ENCODE data around the gene L1TD1.
"Not testable (repeated sequence)": the region's sequence is repeated elsewhere in the genome, so short reads cannot be mapped to it uniquely, and the experiment has no call there.

The L1TD1 gene, protein sequence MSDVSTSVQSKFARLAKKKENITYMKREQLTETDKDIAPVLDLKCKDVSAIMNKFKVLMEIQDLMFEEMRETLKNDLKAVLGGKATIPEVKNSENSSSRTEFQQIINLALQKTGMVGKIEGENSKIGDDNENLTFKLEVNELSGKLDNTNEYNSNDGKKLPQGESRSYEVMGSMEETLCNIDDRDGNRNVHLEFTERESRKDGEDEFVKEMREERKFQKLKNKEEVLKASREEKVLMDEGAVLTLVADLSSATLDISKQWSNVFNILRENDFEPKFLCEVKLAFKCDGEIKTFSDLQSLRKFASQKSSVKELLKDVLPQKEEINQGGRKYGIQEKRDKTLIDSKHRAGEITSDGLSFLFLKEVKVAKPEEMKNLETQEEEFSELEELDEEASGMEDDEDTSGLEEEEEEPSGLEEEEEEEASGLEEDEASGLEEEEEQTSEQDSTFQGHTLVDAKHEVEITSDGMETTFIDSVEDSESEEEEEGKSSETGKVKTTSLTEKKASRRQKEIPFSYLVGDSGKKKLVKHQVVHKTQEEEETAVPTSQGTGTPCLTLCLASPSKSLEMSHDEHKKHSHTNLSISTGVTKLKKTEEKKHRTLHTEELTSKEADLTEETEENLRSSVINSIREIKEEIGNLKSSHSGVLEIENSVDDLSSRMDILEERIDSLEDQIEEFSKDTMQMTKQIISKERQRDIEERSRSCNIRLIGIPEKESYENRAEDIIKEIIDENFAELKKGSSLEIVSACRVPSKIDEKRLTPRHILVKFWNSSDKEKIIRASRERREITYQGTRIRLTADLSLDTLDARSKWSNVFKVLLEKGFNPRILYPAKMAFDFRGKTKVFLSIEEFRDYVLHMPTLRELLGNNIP

GRCh38 chr1:62194651-62195544, at the start of gene L1TD1:
Gene L1TD1 (plus strand): TSS chr1:62194849. CDS start chr1:62206629, 11,780 bp downstream.
- DNase-seq: no peak

GRCh38 chr1:62159940-62160348, 34.7 kb upstream of the L1TD1 start:
- DNase-seq: no peak

DNA sequence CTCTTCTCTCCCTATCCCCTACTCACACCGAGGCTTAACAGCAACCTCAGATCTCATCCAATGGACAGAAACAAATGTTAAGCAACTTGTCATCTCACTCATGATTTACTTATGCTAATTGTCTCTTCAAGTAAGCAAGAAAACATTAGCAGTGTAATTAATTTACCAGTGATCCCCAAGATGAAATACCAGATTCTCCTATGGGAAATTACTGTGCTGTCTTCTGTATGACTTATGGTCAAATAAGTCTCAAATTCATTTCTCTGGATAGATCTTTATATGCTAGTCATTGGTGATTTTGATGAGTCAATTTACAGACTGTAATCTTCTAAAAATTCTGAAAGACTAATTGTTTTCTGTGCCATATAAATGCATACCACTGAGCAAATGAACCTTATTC, 32.9 kb upstream of the L1TD1 start:
- DNase-seq: no peak

DNA sequence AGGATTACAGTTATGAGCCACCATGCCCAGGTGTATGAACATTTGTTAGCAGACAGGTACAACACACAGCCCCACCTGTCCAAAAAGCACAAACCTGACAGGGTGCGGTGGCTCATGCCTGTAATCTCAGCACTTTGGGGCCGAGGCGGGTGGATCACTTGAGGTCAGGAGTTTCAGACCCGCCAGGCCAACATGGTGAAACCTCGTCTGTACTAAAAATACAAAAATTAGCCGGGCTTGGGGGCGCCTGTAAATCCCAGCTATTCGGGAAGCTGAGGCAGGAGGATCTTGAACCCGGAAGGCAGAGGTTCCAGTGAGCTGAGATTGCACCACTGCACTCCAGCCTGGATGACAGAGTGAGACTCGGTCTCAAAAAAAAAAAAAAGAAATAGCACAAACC, 24.3 kb upstream of the L1TD1 start:
- DNase-seq: not testable (repeated sequence)

DNA sequence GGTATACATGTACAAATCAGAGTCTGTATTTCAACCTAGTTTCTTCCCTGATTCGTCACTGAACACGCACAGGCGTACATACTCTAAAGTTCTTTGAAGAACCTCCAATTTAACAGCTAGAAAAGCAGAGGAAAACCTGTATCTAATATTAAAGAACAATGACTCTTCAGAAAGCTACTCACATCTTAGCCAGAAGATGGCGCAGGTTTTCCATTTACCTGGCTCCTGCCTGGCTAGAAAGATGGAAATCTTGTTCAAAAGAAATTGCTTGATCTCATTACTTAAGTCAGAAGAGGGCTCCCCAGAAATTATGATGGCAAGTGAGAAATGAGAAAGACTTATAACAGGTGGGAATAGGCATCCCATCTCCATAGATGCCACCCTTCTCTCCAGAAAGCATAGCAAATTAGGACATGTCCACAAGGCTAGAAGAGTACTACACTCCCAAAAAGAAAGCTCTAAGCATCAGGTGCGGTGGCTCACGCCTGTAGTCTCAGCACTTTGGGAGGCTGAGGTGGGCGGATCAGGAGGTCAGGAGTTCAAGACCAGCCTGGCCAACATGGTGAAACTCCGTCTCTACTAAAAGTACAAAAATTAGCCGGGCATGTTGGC, 19.0 kb upstream of the L1TD1 start:
- peak in 1 of 2 experiments; percentile 12 for DNase-seq

DNA sequence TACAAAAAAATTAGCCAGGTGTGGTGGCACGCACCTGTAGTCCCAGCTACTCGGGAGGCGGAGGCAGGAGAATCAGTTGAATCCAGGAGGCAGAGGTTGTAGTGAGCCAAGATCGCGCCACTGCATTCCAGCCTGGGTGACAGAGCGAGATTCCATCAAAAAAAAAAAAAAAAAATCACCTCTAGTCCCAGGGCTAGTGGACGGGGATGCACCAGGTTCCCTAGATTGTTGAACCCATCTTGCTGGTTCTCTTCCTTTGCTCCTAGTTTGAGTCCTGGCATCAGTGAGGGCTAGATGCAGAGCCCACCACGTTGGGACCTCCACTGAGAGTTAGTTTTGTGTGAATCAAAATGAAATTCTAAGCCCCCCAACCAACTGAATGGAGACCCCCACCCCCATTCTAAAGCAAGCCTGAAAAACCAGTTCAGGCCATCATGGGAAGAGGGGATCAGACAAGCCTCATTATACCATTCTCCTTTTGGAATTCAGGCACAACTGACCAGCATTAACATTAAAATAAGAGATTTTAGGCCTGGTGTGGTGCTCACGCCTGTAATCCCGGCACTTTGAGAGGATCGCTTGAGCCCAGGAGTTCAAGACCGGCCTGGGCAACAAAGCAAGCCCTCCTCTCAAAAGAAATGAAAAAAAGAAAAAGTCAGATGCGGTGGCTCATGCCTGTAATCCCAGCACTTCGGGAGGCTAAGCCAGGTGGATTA, 17.9 kb upstream of the L1TD1 start:
- DNase-seq: no peak

- DNase-seq: no peak
Measured at GRCh38 chr1:62177621-62178020, 17.0 kb upstream of the L1TD1 start.

DNA sequence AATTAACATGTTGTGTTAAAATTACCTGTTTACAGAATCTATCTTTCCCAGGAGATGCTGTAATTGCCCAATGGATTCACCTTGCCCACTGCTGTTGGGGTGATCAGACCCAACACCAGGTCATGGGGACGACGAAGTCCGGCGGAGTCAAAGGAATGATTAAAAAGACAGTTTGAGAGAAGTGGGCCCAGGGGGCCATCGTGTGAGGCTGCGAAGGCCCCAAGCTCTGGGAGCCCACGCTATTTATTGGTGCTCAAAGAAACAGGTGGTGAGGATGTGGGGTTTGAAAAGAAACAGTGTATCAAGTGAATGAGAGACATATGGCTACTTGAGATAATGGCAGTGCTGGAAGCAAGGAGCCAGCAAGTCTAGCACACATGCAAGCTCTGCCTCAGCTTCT, 16.3 kb upstream of the L1TD1 start:
- no peak for DNase-seq

DNA sequence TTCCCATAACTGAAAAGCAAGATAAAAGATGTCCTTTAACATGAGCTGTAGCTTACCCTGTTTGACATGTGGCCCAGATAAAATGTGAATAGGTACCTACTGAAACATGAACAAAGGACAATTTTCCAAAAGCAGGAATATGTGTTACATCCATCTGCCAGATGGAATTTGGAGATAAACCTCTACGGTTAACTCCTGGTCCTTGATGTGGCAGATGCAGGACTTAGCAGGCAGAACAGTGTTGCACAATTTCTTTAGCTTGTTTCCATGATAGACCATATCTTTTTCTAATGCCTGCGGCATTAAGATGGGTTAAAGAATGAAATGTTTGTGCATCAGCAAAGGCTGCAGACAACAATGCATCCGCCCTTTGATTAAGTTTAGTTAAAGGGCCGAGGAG, 14.6 kb upstream of the L1TD1 start:
- not testable (repeated sequence) for DNase-seq

GRCh38 chr1:62180639-62181038, 14.0 kb upstream of the L1TD1 start:
- DNase-seq: no peak

DNA sequence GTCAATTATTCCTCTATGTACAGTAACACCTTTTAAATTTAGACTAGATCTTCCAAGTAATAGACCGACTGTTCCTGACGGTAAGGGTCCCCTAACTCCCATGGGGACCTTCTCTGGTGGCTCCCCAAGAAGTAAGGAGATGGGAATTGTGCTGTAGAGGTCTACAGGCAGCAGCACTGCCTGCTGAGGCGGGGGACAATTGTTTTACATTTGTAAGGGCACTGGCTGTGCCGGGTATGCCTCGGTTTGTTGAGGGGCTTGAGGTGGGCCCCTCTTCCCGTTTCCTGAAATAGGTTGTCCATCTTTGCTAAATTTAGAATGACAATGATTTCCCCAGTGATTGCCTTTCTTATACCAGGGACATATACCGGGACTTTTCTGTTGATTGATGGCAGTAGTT, 13.1 kb upstream of the L1TD1 start:
- DNase-seq: no peak

- not testable (repeated sequence) for DNase-seq
Measured at GRCh38 chr1:62182157-62182556, 12.5 kb upstream of the L1TD1 start.

DNA sequence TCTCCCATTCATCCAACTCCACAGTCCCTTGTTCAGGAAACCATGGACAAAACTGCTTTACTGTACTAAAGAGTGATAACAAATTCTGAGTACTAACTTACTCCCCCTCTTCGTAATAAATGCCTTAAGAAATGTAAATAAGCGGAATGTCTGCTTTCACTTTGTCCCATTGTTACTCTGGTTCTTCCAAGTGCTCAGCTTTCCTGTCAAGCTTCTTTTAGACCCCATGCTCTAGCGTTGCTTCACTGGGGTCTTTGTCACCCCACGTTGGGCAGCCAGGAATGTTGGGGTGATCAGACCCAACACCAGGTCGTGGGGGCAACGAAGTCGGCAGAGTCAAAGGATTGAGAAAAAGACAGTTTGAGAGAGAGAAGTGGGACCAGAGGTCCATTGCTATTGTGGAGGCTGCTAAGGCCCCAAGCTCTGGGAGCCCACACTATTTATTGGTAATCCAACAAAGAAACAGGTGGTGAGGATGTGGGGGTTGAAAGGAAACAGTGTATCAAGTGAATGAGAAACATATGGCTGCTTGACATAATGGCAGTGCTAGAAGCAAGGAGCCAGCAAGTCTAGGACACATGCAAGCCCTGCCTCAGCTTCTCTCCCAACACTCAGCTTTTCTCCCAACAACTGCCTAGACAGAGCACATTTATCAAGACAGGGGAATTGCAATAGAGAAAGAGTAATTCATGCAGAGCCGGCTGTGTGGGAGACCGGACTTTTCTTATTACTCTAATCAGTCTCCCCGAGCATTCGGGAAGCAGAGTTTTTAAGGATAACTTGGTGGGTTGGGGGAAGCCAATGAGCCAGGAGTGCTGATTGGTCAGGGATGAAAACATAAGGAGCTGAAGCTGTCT, 11.3 kb upstream of the L1TD1 start:
- not testable (repeated sequence) for DNase-seq

- DNase-seq: no peak
Measured at GRCh38 chr1:62184336-62184735, 10.3 kb upstream of the L1TD1 start.

- not testable (repeated sequence) for DNase-seq
Measured at GRCh38 chr1:62185233-62185632, 9.4 kb upstream of the L1TD1 start.

GRCh38 chr1:62185677-62186076, 9.0 kb upstream of the L1TD1 start:
- no peak for DNase-seq

DNA sequence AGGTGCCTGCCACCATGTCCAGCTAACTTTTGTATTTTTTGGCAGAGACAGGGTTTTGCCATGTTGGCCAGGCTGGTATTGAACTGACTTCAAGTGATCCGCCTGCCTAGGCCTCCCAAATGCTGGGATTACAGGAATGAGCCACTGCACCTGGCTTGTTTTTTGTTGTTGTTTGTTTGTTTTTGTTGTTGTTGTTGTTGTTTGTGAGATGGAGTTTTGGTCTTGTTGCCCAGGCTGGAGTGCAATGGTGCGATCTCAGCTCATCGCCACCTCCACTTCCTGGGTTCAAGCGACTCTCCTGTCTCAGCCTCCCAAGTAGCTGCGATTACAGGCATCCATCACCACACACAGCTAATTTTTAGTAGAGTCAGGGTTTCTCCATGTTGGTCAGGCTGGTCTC, 7.1 kb upstream of the L1TD1 start:
- DNase-seq: no peak

DNA sequence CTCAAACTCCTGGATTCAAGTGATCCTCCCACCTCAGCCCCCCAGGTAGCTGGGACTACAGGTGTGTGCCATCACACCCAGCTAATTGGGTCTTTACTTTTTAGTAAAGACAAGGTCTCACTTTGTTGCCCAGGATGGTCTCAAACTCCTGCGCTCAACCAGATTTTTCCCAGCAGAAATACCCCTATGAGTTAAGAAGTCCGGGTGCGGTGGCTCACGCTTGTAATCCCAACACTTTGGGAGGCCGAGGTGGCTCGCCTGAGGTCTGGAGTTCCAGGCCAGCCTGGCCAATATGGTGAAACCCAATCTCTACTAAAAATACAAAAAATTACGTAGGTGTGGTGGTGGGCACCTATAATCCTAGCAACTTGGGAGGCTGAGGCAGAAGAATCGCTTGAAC, 6.5 kb upstream of the L1TD1 start:
- no peak for DNase-seq

DNA sequence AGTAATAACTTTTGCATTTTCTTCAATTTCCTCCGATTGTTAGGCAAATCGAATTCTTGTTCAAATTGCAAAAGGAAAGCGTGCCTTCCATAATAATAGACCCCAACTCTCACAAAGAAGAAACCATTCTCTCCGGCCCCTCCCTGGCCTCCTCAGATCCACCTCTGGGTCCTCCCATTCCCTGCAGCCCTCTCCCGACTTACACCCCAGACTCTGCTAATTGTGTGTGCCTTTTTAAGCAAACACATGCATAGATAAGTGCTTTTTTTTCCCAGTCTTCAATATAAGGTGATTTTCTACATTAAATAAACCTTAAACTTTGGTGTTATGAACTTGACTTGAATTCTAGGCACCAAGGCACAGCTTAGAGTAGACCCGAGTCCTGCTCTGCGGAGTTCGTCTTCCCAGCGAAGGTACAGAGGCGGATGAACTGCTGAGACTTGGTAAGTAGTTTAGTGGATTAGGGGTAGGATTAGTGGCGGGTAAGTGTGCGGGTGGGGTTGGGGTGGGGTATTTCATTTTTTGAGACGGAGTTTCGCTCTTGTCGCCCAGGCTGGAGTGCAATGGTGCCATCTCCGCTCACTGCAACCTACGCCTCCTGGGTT, 1.5 kb downstream of the L1TD1 start:
- DNase-seq: no peak

GRCh38 chr1:62198069-62198780, 3.6 kb downstream of the L1TD1 start:
- no peak for DNase-seq
